Stimulated activated CD4-positive, alpha-beta T cell treated with anti-CD3 and anti-CD28 coated beads, Interleukin-1b, Interleukin-23, amount 100 ng/mL, for 24 hours (primary cell): ENCODE measurements around the gene ANKRD31.
"Not testable (repeated sequence)": the region's sequence is repeated elsewhere in the genome, so short reads cannot be mapped to it uniquely, and the experiment has no call there.

Experiments used
- DNase-seq, 4 experiments: peaks; one replicate each; pipeline ENCODE4 v3.0.0-alpha.2; 2020; ENCODE audit warnings: low read depth in 4 of 4, low spot score in 1 of 4

Gene ANKRD31

DNA sequence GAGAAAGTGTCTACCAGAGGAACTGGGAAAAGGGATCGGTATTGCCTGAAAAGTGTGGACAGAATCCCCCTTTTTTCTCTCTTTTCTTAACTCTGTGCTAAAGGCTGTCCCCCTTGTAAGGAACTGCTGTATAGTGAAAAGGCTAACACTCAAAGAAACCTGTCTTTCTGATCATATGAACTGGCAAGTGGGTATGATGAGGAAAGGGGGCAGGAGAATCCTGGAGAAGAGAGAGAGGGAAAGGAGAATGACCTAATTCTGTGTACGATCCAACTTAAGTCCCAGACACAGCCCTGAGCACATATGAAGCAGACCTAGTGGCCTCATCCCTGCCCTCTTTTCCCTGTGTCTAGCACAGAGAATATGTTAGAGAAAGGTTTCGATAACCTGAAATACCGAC is 967 bp downstream of the ANKRD31 start:
- DNase-seq: no peak

DNA sequence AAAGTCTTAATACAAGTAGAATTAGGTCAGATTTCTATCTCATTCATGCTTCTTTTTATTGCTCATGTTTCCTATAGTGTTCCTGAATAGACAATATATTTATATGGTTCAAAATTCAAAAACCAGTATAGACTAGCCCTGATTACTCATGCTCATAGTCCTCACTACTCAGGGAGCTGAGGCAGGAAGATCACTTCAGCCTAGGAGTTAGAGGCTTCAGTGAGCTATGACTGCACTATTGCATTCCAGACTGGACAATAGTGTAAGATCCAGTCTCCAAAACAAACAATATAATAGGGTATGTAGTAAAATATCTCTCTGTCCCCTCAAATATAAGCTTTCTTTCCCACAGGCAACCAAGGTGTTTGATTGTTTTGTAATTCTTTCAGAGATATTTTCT is 2.4 kb downstream of the ANKRD31 start:
- DNase-seq: no peak

DNA sequence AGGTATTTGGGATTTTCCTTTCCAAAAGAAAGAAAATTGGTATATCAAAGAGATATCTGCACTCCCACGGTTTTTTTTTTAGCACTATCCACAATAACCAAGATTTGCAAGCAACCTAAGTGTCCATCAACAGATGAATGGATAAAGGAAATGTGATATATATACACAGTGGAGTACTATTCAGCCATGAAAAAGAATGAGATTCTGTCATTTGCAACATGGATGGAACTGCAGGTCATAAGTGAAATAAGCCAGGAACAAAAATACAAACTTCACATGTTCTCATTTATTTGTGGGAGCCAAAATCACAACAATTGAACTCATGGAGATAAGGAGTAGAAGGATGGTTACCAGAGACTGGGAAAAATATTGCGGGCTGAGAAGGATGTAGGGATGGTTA is 9.8 kb downstream of the ANKRD31 start:
- DNase-seq: no peak

DNA sequence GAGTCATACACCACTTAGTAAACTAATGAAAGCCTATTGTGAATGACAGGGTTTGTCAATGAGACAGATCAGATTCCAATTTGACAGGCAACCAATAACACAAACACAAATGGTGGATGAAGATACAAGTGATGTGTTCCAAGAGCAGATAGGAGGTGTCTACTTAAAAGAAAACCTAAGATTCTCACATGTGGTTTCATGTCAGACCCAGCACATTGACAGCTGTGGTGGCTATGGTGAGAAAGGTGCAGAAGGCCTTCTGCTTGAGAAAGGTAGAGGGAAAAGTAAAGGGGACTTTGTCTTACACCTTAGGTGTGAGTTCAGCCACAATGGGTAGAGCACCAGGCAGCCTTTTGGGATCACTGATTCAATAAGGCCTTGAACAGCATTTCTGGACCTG is 11.2 kb downstream of the ANKRD31 start:
- DNase-seq: no peak

DNA sequence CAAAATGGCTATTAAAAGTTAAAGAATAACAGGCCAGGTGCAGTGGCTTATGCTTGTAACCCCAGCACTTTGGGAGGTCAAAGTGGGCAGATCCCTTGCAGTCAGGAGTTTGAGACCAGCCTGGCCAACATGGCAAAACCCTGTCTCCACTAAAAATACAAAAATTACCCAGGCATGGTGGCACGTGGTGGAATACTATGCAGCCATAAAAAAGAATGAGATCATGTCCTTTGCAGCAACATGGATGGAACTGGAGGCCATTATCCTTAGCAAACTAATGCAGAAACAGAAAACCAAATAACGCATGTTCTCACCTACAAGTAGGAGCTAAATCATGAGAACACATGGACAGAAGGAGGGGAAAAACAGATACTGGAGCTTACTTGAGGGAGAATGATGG is 15.9 kb downstream of the ANKRD31 start:
- not testable (repeated sequence) for DNase-seq

DNA sequence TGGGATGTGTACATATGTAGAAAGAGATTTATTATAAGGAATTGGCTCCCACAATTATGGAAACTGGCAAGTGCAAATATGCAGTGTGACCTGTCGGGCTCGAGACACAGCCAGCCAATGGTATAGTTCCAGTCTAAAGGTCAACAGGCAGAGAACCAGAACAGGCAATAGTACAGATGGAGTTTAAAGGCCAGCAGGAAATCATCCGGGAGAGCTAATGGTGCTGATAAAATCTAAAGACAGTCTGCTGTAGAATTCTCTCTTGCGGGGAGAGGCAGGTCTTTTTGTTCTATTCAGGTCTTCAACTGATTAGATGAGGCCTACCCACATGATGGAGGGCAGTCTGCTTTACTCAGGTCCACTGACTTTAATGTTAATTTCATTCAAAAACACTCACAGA is 21.8 kb downstream of the ANKRD31 start:
- DNase-seq: no peak

DNA sequence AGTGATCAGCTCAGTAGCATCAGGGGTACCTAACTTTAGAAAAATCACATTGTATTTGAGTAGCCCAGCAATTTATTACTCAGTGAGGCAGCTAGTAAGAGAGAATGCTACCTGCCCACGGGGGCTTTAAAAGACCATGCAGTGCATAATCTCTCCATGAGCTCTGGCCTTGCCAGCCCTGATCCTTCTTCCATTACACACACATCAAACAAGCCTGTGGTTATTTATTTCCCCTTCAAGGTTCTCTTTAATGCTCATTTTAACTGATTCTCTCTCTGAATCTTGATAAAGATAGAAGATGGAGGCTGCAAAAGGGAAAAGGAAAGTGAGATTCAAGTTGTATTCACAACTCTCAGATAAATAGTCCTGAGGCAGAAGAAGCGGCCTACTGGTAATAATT is 22.3 kb downstream of the ANKRD31 start:
- DNase-seq: no peak

DNA sequence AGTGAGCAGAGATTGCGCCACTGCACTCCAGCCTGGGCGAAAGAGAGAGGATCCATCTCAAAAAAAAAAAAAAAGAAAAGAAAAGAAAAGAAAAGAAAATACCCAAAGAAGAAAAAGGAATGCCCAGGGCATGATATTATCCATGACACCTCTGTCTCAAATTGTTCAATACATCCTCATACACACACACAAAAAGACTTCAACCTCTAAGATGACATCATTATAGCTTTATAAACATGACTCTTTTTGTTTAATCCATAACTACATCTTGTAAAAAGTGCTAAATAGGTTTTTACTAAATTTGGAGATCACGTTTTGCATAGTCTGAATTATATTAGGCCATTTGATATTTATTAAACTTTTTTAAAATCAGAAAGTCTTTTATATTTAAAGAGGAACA is 33.1 kb downstream of the ANKRD31 start:
- no peak for DNase-seq

DNA sequence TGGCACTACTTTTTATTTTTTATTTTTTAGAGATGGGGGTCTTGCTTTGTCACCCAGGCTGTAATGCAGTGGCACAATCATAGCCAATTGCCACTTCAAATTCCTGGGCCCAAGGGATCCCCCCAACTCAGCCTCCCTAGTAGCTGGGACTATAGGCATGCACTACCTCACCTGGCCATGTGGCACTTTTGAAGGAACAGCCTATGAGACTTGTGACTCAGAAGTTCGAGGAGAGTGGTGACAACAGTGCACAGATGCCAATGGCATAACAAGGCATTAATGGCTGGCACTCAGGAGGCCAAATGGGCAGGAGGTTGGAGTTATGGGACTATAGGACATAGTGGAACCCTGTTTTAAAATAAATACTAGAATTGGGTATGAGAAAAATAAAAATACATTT is 33.7 kb downstream of the ANKRD31 start:
- DNase-seq: no peak

DNA sequence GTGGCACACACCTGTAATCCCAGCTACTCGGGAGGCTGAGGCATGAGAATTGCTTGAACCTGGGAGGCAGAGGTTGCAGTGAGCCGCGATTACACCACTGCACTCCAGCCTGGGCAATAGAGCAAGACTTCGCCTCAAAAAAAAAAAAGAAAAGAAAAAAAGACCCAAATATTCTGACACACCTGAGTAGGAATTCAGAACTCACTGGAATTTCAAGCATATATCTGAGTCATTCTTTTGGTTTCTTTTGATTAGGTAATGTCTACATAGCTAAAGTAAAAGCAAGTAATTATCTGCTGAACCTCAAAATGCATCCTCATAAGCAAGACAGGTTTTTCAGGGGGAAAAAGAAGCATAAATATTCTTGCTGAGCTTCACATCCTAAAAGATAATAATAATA is 35.9 kb downstream of the ANKRD31 start:
- DNase-seq: no peak

DNA sequence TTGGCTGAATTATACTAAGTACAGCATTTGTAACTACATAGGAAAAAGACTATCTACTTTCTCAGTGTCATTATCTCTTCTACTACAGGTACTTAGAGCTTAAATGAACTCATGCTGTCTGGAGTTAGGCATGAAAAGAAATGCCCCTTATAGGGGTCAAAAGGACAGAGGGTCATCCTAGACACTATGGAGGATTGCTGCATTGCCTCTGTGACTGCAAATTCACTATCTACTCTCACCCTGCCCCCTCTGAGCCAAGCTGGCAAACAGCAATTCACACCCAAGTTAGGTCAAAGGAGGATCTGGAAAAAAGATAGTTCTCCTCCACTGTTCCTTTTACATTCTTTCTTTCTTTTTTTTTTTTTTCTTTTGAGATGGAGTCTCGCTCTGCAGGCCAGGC is 36.7 kb downstream of the ANKRD31 start:
- no peak for DNase-seq

DNA sequence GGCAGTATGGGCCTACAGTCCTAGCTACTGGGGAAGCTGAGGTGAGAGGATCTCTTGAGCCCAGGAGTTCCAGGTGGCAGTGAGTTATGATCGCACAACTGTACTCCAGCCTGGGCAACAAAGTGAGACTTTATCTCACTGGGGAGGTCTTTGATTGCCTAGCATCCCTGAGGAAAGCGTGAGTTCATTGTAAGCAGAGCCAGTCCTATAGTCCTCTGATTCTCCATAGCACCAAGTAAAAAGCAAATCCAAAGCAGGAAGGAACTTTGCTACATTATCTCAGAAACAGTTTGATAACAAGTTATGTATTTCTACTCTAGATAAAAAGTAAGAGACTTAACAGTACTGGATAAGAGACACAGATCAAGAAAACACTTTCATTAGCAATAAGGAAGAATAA is 37.6 kb downstream of the ANKRD31 start:
- DNase-seq: no peak

DNA sequence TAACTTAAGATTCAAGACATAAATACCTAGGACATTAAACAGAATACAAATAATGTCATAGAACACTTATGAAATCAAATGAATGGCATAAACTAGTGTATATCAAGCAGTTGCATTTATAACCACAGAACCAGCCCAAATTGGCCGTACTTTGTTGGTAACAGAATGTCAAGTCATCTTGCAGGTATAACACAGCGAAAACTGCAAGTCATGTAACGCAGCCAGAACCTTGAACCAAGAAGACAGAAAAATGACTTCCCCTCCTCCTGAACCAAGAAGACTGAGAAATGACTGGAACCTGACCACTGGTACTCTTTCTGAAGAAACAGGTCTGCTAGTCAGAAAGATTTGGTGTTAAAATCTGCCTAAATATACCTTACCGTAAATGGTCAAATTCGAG is 38.9 kb downstream of the ANKRD31 start:
- DNase-seq: no peak

DNA sequence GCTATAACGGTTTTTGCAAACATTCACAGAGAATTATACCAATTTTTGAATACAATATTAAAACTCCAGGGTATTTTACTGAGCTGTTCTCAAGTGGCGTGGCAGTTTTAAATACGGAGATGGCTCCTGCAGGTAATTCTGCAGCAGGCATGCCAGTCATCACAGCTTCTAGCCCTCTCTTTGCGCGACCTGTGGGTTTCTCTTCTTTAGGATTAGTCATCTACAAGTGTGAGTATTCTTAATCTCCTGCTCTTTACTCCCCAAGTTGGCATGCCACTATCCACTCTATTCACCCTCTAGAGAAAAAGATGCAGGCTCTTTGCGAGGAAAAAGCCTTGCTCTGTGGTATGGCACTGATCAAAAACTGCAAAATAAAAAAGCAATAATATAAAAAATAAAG is 43.9 kb downstream of the ANKRD31 start:
- DNase-seq: peak in 1 of 4 experiments; percentile 10

DNA sequence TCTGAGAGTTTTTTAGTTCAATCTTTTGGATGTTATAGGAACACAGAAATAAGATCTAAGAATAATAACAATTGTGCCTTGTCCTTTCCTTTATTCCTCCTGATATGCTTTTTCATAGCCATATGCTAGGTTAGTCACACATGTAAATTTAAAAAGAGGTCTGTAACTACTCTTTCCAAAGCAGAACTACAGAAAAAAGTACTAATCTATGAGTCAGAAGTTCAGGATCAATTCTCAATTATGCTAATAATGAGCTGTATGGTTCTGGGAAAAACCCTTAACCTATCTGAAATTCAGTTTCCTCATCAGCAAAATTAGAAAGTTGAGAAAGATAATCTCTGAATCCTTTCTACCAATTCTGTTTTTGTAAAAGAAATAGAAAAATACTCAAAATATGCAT is 44.4 kb downstream of the ANKRD31 start:
- no peak for DNase-seq

DNA sequence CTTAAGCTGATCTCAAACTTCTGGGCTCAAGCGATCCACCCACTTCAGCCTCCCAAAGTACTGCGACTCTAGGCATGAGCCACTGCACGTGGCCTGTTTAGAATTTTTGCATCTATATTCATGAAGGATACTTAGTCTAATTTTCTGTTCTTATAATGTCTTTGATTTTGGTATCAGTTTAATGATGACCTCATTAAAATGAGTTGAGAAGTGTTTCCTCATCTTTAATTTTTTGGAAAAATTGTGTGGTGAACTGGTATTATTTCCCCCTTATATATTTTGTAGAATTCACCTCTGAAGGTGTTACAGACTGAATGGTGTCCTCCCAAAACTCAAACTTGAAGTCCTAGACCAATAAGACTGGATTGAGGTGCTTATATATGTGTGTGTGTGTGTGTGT is 46.5 kb downstream of the ANKRD31 start:
- no peak for DNase-seq

DNA sequence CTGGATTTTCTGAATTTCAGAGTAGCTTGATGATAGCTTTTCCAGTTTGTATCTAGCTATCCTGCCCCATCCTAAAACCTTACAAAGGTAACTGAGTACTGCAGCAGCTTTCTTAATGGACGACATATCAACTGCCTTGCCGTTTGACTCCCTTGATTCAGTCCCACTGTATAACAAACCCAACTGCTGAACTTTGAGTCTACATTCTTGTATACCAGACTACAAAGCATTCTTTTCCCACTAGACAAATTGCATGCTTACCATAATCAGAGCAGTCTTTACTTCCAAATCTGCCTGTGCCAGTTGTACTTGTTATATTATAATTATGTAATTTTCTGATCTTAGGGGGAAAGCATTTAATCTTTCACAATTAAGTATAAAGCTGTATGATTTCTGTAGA is 47.3 kb downstream of the ANKRD31 start:
- DNase-seq: no peak

DNA sequence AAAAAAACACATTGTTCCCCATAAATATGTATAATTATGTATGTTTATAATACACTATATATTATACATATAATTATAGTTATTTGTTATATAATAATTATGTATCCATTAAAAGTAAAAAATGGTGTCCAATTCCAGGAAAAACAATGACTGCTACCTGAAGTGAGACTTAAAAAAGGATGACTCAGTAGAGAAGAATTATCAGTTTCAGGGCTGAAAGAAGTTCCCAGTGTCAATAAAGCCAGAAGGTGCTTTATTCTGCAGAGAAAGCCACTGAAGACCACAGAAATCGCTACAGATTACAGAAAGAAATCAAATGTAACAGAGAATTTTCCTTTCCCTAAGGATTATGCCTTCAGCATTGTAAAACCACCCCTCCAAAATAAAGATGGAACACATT is 50.9 kb downstream of the ANKRD31 start:
- DNase-seq: no peak

DNA sequence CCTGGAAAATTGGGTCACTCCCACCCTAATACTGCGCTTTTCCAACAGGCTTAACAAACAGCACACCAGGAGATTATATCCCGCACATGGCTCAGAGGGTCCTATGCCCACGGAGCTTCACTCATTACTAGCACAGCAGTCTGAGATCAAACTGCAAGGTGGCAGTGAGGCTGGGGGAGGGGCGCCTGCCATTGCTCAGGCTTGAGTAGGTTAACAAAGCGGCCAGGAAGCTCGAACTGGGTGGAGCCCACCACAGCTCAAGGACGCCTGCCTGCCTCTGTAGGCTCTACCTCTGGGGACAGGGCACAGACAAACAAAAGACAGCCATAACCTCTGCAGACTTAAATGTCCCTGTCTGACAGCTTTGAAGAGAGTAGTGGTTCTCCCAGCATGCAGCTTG is 60.7 kb downstream of the ANKRD31 start:
- DNase-seq: not testable (repeated sequence)

DNA sequence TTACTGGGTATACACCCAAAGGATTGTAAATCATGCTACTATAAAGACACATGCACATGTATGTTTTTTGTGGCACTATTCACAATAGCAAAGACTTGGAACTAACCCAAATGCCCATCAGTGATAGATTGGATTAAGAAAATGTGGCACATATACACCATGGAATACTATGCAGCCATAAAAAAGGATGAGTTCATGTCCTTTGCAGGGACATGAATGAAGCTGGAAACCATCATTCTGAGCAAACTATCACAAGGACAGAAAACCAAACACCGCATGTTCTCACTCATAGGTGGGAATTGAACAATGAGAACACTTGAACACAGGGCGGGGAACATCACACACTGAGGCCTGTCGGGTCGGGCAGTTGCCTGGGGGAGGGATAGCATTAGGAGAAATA is 61.8 kb downstream of the ANKRD31 start:
- not testable (repeated sequence) for DNase-seq

DNA sequence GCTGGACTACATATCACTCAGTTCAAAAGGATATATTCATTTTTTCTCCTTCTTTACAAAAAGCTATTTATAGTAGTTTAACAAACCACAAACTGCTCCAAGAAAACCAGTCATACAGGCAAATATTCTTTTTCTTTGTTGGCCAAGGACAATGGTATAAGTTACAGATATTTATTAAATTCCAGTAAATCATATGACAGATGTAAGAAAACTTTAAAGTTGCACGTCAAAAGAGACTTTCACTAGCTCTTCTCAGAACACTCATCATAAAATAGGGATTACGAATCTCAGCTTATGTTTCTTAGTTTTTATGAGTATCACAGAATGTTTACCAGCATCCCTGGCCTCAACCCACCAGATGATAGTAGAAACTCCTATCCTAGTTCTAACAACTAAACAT is 67.2 kb downstream of the ANKRD31 start:
- DNase-seq: no peak

DNA sequence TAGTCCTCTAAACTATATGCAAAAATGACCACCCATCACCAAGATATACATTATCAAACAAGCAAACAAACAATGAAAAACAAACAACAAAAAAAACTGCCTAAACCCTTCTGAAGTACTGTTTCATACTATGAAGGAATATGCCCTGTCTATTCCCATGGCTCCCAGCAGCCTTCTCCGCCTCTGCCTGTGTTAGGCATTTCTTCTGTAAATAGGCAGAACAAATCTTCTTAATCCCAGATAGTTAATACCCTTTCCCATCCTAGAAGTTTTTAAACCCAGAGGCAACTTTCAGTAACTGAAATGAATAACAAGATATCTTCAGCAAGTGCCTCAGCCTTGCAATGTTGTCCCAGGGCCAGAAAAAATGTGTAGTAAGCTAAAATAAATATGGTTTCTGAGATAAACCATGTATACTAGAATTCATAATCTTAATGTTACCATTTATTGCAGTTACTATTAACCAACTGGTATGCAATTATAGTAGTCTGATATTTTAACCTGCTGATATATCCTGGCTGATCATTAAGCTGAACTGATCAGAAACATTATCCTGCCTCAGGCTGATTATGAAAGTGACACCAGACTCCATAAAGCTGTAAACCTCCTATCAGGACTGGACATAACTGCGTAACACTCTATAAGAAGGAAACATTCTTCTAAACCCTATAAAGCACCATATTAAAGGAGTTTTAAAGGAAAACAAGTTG is 68.5 kb downstream of the ANKRD31 start:
- DNase-seq: no peak

DNA sequence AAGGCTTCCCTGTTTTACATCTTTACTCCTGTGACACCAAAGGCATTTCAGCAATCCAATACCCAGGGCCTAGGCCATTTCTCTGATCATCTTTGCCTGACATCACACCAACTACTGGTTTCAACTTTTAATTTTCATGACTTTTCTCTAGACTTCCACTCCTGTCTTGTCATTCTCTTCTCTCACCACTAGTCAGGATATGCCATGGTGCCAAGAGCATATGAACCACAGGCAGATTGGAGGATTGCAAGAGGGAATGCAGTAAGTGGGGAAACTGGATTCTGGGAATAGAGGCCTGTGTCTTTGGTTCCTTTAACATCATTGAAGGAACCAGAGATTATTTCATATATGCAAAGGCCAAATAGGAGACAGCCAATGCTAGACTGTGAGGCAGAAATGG is 69.3 kb downstream of the ANKRD31 start:
- no peak for DNase-seq

DNA sequence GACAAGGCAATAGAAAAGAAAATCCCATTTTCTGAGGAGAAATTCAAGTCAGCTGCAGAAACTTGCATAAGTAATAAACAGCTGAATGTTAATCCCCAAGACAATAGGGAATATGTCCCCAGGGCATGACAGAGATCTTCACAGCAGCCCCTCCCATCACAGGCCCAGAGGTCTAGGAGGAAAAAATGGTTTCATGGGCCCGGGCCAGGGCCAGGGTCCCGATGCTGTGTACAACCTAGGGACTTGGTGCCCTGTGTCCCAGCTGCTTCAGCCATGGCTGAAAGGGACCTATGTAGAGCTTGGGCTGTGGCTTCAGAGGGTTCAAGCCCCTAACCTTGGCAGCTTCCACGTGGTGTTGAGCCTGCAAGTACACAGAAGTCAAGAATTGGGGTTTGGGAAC is 75.2 kb downstream of the ANKRD31 start:
- not testable (repeated sequence) for DNase-seq
